T-cell (primary cell): ENCODE measurements around the gene ZNF140. TPM values are rescaled to one million over a fixed set of nuclear protein-coding genes. Genes with fewer than 3 reads are reported as not detected.

Source experiments
- ATAC-seq, 4 experiments: fragments of 200-7000 bp in 3 of 4; fragments of 150-1000 bp in 1 of 4; cut with Tn5 transposase; replicated peaks in 1 of 4; 1 replicate in 3 of 4; 2 replicates in 1 of 4; pipeline ENCODE4 v1.10.0; 2021; ENCODE audit warnings: moderate library complexity in 3 of 4, mild to moderate bottlenecking in 2 of 4, moderate number of reproducible peaks in 1 of 4
- CTCF ChIA-PET, 2 donors: fragments of 300-600 bp; sonication (Branson Sonifier 250); formaldehyde crosslinking; loops; one replicate each; lab custom pipeline; 2022; ENCODE audit warnings: antibody characterized with exemption in 2 of 2; lab: Charles Lee
- POLR2A ChIA-PET, 2 donors: fragments of 300-600 bp; sonication (Branson Sonifier 250); formaldehyde crosslinking; loops; one replicate each; lab custom pipeline; 2022; ENCODE audit warnings: antibody characterized with exemption in 2 of 2; lab: Charles Lee
- DNase-seq, 35 experiments: peaks; one replicate each; pipeline versions ENCODE4 v3.0.0 to v3.0.0-alpha.2; 2013 to 2023
- H3K27ac ChIP-seq: one replicate; pipeline ENCODE4 v1.5.1; 2013; ENCODE audit warnings: low read length
- H3K27me3 ChIP-seq, 2 experiments: replicated peaks in 1 of 2; 1 replicate in 1 of 2; 2 replicates in 1 of 2; pipeline versions ENCODE4 v1.6.1 to v1.7.0; 2013; ENCODE audit warnings: low read length in 1 of 2, mixed read lengths in 1 of 2; ENCODE audit not compliant: control insufficient read depth in 2 of 2, insufficient read depth in 2 of 2; ENCODE audit errors: extremely low read depth in 1 of 2
- H3K36me3 ChIP-seq, 2 donors: 1 replicate in 1 of 2; 2 replicates in 1 of 2; pipeline versions ENCODE4 v1.6.1 to v1.7.0; 2013; ENCODE audit warnings: low read length in 1 of 2; ENCODE audit not compliant: control insufficient read depth in 2 of 2, insufficient read depth in 1 of 2; ENCODE audit errors: extremely low read depth in 1 of 2
- H3K4me1 ChIP-seq, 2 experiments: 1 replicate in 1 of 2; 2 replicates in 1 of 2; pipeline versions ENCODE4 v1.6.1 to v1.7.0; 2013; ENCODE audit warnings: low read length in 2 of 2, mixed read lengths in 1 of 2; ENCODE audit not compliant: insufficient read depth in 2 of 2, control insufficient read depth in 1 of 2; ENCODE audit errors: extremely low read depth in 1 of 2
- H3K4me3 ChIP-seq, 2 donors: 1 replicate in 1 of 2; 2 replicates in 1 of 2; pipeline versions ENCODE4 v1.5.1 to v1.7.0; 2013; ENCODE audit warnings: mild to moderate bottlenecking in 2 of 2, low read length in 1 of 2, moderate library complexity in 1 of 2; ENCODE audit not compliant: control insufficient read depth in 1 of 2; ENCODE audit errors: extremely low read depth in 1 of 2
- H3K9me3 ChIP-seq: 2 replicates; pipeline ENCODE4 v1.7.0; 2013
- H3K27ac Mint-ChIP-seq, 2 donors: one replicate each; pipeline ENCODE4 v1.8.0; 2020 to 2021; ENCODE audit warnings: mild to moderate bottlenecking in 2 of 2, mixed read lengths in 2 of 2
- H3K27me3 Mint-ChIP-seq, 2 donors: one replicate each; pipeline ENCODE4 v1.8.0; 2021 to 2022; ENCODE audit warnings: mixed read lengths in 2 of 2
- H3K36me3 Mint-ChIP-seq: one replicate; pipeline ENCODE4 v1.8.0; 2021; ENCODE audit warnings: mixed read lengths
- H3K4me1 Mint-ChIP-seq, 3 donors: one replicate each; pipeline ENCODE4 v1.8.0; 2020 to 2022; ENCODE audit warnings: mixed read lengths in 3 of 3, mild to moderate bottlenecking in 1 of 3
- H3K4me3 Mint-ChIP-seq, 3 donors: one replicate each; pipeline ENCODE4 v1.8.0; 2020 to 2022; ENCODE audit warnings: mild to moderate bottlenecking in 3 of 3, mixed read lengths in 3 of 3, moderate library complexity in 3 of 3
- H3K9me3 Mint-ChIP-seq, 3 donors: one replicate each; pipeline ENCODE4 v1.8.0; 2020 to 2022; ENCODE audit warnings: mixed read lengths in 3 of 3
- WGBS: methylation state at CpG from one replicate; pipeline ENCODE4 v1.1.5; 2013; ENCODE audit warnings: missing lambda C conversion rate; ENCODE audit not compliant: insufficient coverage; 5-methylcytosine and 5-hydroxymethylcytosine counted together
- total RNA-seq, 35 experiments: library from RNA in 6 of 35; stranded (reverse) in 6 of 35; fragments of 120-200 nt in 1 of 35; gene quantifications; one replicate each; pipeline versions ENCODE4 v1.2.1 to v1.2.4 and lab custom pipeline; 2013 to 2026

The ZNF140 gene
- total RNA-seq, 5 donors from 2014 or later (not counting 1 experiment from before 2014, with no cell fraction given): 12.6 to 20.8 (median 20.3) TPM

DNA sequence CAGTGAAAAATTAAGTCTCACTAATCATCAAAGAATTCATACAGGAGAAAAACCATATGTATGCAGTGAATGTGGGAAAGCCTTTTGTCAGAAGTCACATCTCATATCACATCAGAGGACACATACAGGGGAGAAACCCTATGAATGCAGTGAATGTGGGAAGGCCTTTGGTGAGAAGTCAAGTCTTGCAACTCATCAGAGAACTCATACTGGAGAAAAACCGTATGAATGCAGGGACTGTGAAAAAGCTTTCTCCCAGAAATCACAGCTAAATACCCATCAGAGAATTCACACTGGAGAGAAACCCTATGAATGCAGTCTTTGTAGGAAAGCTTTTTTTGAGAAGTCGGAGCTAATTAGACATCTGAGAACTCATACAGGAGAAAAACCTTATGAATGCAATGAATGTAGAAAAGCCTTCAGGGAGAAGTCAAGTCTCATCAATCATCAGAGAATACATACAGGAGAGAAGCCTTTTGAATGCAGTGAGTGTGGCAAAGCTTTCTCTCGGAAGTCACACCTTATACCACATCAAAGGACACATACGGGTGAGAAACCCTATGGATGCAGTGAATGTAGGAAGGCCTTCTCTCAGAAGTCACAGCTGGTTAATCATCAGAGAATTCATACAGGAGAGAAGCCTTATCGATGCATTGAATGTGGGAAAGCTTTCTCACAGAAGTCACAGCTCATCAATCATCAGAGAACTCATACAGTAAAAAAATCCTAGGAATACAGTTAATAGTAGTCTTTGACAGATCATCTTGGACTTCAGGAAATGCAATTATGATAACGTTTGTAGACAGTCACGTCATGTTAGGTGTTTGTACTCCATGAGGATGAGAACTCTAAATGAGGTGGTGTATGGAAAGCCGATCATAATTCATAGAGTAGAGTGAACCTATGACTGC is 22.3 kb upstream of the ZNF140 start:
- H3K4me3 ChIP-seq: no peak overlapping the region
- H3K4me1 ChIP-seq: no peaks in the 10 kb centered on the region
- H3K36me3 ChIP-seq: peaks cover 3 to 10% of the 10 kb centered on the region in 2 donors
- no peak overlapping the region for H3K27ac ChIP-seq
- WGBS: 83% methylated on average over 2 of the region's 8 CpGs
- Mint-ChIP-seq H3K4me1 (peaks cover 0 to 4% (median 0%) of the 10 kb centered on the region in 3 donors), H3K4me3 (peak overlapping the region in 1 of 3 donors; percentile 55), H3K36me3 (peaks cover 54% of the 10 kb centered on the region), H3K27ac (no peak overlapping the region), H3K27me3 (no peaks in the 10 kb centered on the region), H3K9me3 (peaks cover 17 to 54% (median 41%) of the 10 kb centered on the region in 3 donors)
- H3K27me3 ChIP-seq: no peaks in the 10 kb centered on the region
- ChIA-PET POLR2A (no interaction called here), CTCF (interaction anchor here (0.6 to 0.8 kb wide), 2 partner anchors 227 to 1347 kb away, joined by 4 read pairs; partner anchors contain the start of gene SFSWAP (in 1 of the 2))
- peaks cover 53% of the 10 kb centered on the region for H3K9me3 ChIP-seq
- ATAC-seq (no peak), DNase-seq (peak in 1 of 35 experiments; percentile 11)

GRCh38 chr12:133061954-133062353 is 18.8 kb upstream of the ZNF140 start:
- peaks cover 20 to 59% (median 51%) of the 10 kb centered on the region in 3 donors for H3K9me3 Mint-ChIP-seq
- H3K27me3 Mint-ChIP-seq: no peaks in the 10 kb centered on the region
- Histone ChIP-seq H3K4me1 (no peaks in the 10 kb centered on the region), H3K4me3 (no peak overlapping the region), H3K27me3 (no peaks in the 10 kb centered on the region), H3K9me3 (peaks cover 47% of the 10 kb centered on the region), H3K36me3 (no peaks in the 10 kb centered on the region), H3K27ac (no peak overlapping the region)
- POLR2A ChIA-PET: interaction anchor here in 1 of 2 donors (0.6 kb wide), 1 partner anchor 48 kb away, joined by 3 read pairs; no protein-coding TSS in a partner anchor
- H3K4me1 Mint-ChIP-seq: peaks cover 0 to 4% (median 0%) of the 10 kb centered on the region in 3 donors
- CTCF ChIA-PET: no interaction called here
- DNase-seq (no peak), ATAC-seq (no peak)
- H3K4me3 Mint-ChIP-seq: no peak overlapping the region
- H3K36me3 Mint-ChIP-seq: peaks cover 33% of the 10 kb centered on the region
- WGBS: no CpG with 5 or more reads among the region's 1 CpG
- no peak overlapping the region for H3K27ac Mint-ChIP-seq

DNA sequence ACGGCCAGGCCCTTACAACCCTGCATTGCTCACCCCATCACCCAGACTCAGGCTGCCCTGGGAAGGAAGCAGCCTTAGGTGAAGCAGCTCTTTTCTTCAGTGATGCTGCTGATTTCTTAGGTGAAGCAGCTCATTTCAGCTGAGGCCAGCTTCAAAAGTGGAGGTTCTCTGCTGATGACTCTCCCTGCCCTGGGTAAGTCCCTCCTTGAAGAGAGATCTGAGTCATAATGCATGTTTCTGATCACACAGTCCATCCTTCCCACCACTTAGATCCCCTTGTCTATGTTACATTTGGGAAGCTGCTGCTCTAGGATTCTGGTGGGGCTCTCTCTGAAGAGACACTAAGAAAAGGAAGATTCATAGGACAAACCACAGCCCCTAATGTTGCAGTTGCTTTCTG is 17.2 kb upstream of the ZNF140 start:
- CTCF ChIA-PET: interaction anchor here in 1 of 2 donors (0.6 kb wide), 1 partner anchor 186 kb away, joined by 4 read pairs; no protein-coding TSS in a partner anchor
- POLR2A ChIA-PET: interaction anchor here in 1 of 2 donors (0.6 kb wide), 1 partner anchor 106 kb away, joined by 3 read pairs; no protein-coding TSS in a partner anchor
- peaks cover 15 to 54% (median 49%) of the 10 kb centered on the region in 3 donors for H3K9me3 Mint-ChIP-seq

DNA sequence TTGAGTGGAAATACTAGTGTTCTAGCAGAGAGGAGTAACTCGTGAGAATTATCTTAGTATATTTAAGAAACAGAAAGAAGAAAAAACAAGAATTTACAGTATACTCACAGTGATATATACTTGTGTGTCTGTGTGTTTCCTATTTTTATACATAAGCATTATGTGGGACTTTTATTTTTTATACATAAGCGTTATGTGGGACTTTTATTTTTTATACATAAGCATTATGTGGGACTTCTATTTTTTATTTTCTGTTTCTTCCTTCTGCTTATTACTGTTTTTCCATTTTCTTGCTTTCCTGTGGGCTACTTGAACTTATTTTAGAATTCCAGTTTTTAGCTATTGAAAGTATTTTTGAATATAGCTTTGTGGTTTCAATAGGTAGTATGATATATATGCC is 6.9 kb upstream of the ZNF140 start:
- DNase-seq (no peak), ATAC-seq (no peak)
- H3K27ac Mint-ChIP-seq: no peak overlapping the region
- H3K9me3 Mint-ChIP-seq: peaks cover 11 to 48% (median 39%) of the 10 kb centered on the region in 3 donors
- no peaks in the 10 kb centered on the region for H3K4me1 Mint-ChIP-seq
- H3K4me3 ChIP-seq: no peak overlapping the region
- H3K4me1 ChIP-seq: no peaks in the 10 kb centered on the region
- no peaks in the 10 kb centered on the region for H3K36me3 ChIP-seq
- POLR2A ChIA-PET: no interaction called here
- H3K27me3 ChIP-seq: no peaks in the 10 kb centered on the region
- H3K9me3 ChIP-seq: peaks cover 9% of the 10 kb centered on the region
- WGBS: no CpG with 5 or more reads among the region's 2 CpGs
- CTCF ChIA-PET: no interaction called here
- no peak overlapping the region for H3K27ac ChIP-seq
- H3K4me3 Mint-ChIP-seq: no peak overlapping the region
- H3K36me3 Mint-ChIP-seq: peaks cover 18% of the 10 kb centered on the region
- peaks cover 0 to 2% of the 10 kb centered on the region in 2 donors for H3K27me3 Mint-ChIP-seq

More for the DNA sequence above, 17.2 kb upstream of the ZNF140 start:
- Mint-ChIP-seq H3K36me3 (peaks cover 19% of the 10 kb centered on the region), H3K27me3 (no peaks in the 10 kb centered on the region), H3K4me1 (no peaks in the 10 kb centered on the region), H3K27ac (no peak overlapping the region), H3K4me3 (no peak overlapping the region)
- peaks cover 34% of the 10 kb centered on the region for H3K9me3 ChIP-seq
- ATAC-seq (no peak), DNase-seq (no peak)
- WGBS: no CpG with 5 or more reads among the region's 1 CpG
- H3K4me3 ChIP-seq: peak overlapping the region in 1 of 2 donors; percentile 15
- no peaks in the 10 kb centered on the region for H3K27me3 ChIP-seq
- no peaks in the 10 kb centered on the region for H3K36me3 ChIP-seq
- no peaks in the 10 kb centered on the region for H3K4me1 ChIP-seq
- no peak overlapping the region for H3K27ac ChIP-seq

- Mint-ChIP-seq H3K4me1 (peaks cover 0 to 19% (median 14%) of the 10 kb centered on the region in 3 donors), H3K36me3 (peaks cover 45% of the 10 kb centered on the region), H3K4me3 (no peak overlapping the region), H3K27me3 (no peaks in the 10 kb centered on the region), H3K27ac (no peak overlapping the region), H3K9me3 (peaks cover 17 to 46% (median 34%) of the 10 kb centered on the region in 3 donors)
- H3K27ac ChIP-seq: peak overlapping the region; percentile 98
- POLR2A ChIA-PET: interaction anchor here in 1 of 2 donors (0.6 to 1.1 kb wide), 6 partner anchors 29 to 101 kb away, joined by 3 to 16 read pairs (median 4); partner anchors contain the start of genes ZNF10, ZNF26, ZNF84 and ZNF891
- peak in 28 of 35 experiments; percentile 87 to 99 (median 97) for DNase-seq
- WGBS: under 1% methylated on average over 21 of the region's 22 CpGs
- H3K9me3 ChIP-seq: peaks cover 18% of the 10 kb centered on the region
- peak; percentile 77 to 82 (median 80) for ATAC-seq
- H3K4me1 ChIP-seq: peaks cover 3 to 22% of the 10 kb centered on the region in 2 experiments
- no peaks in the 10 kb centered on the region for H3K27me3 ChIP-seq
- CTCF ChIA-PET: interaction anchor here in 1 of 2 donors (0.6 to 2.1 kb wide), 4 partner anchors 41 to 101 kb away, joined by 3 to 6 read pairs (median 4); partner anchors contain the start of gene ZNF268
- H3K36me3 ChIP-seq: peaks cover 2 to 25% of the 10 kb centered on the region in 2 donors
- peak overlapping the region; percentile 64 to 72 for H3K4me3 ChIP-seq
Observed at GRCh38 chr12:133080026-133080367, 726 bp upstream of the ZNF140 start.
